DOHH2 (cell line): ENCODE data around the gene ROPN1B.
"Not testable (repeated sequence)": the region's sequence is repeated elsewhere in the genome, so short reads cannot be mapped to it uniquely, and the experiment has no call there.

ENCODE experiments used
- H3F3A ChIP-seq: fragments of 200-600 bp; sonication (generic), shearing (Covaris generic); 2 replicates; pipeline ENCODE4 v1.6.0; 2016; ENCODE audit warnings: antibody characterized with exemption, mild to moderate bottlenecking; ENCODE audit not compliant: control insufficient read depth, insufficient read depth
- H3K27ac ChIP-seq: fragments of 200-600 bp; sonication (generic); 2 replicates; pipeline ENCODE4 v1.5.1; 2014; ENCODE audit warnings: low read depth, mild to moderate bottlenecking, low read length, moderate library complexity
- H3K27me3 ChIP-seq: fragments of 200-600 bp; sonication (generic); 2 replicates; pipeline ENCODE4 v1.6.1; 2014; ENCODE audit warnings: mild to moderate bottlenecking, low read length, mixed read lengths; ENCODE audit not compliant: control insufficient read depth
- H3K36me3 ChIP-seq: fragments of 200-600 bp; sonication (generic); 2 replicates; pipeline ENCODE4 v1.6.1; 2014; ENCODE audit warnings: mild to moderate bottlenecking, low read length, moderate library complexity, mixed read lengths; ENCODE audit not compliant: control insufficient read depth
- H3K4me1 ChIP-seq: fragments of 200-600 bp; sonication (generic); 2 replicates; pipeline ENCODE4 v1.6.1; 2014; ENCODE audit warnings: mild to moderate bottlenecking, low read length, mixed read lengths; ENCODE audit not compliant: control insufficient read depth
- H3K4me2 ChIP-seq: fragments of 200-600 bp; sonication (generic); 2 replicates; pipeline ENCODE4 v1.6.0; 2014; ENCODE audit warnings: mild to moderate bottlenecking, low read length, moderate library complexity
- H3K4me3 ChIP-seq: fragments of 200-600 bp; sonication (generic); 2 replicates; pipeline ENCODE4 v1.5.1; 2014; ENCODE audit warnings: mild to moderate bottlenecking, low read length, mixed read lengths
- H3K79me2 ChIP-seq: fragments of 200-600 bp; sonication (generic); 2 replicates; pipeline ENCODE4 v1.6.1; 2014; ENCODE audit warnings: mild to moderate bottlenecking, low read length, mixed read lengths; ENCODE audit not compliant: control insufficient read depth
- H3K9me2 ChIP-seq: fragments of 200-600 bp; sonication (generic); replicated peaks from 2 replicates; pipeline ENCODE4 v1.6.1; 2014; ENCODE audit warnings: mild to moderate bottlenecking, low read length, mixed read lengths; ENCODE audit not compliant: control insufficient read depth
- H3K9me3 ChIP-seq: fragments of 200-600 bp; sonication (generic); 2 replicates; pipeline ENCODE4 v1.6.1; 2014; ENCODE audit warnings: antibody characterized with exemption, low read length, mixed read lengths; ENCODE audit not compliant: control insufficient read depth, insufficient read depth
- H4K20me1 ChIP-seq: fragments of 200-600 bp; sonication (generic); 2 replicates; pipeline ENCODE4 v1.6.0; 2014; ENCODE audit warnings: low read depth, mild to moderate bottlenecking, antibody characterized with exemption, low read length, moderate library complexity; ENCODE audit not compliant: control insufficient read depth, insufficient read depth
- EZH2phosphoT487 ChIP-seq: fragments of 200-600 bp; sonication (generic); IDR thresholded peaks from 2 replicates; pipeline ENCODE4 v1.6.1; 2017; ENCODE audit warnings: borderline replicate concordance, mild to moderate bottlenecking, antibody characterized with exemption, low read length, moderate library complexity, mixed read lengths
- TF ChIP-seq, protein P1 (sequence below): fragments of 200-600 bp; sonication (generic); IDR thresholded peaks from one replicate; pipeline ENCODE4 v1.5.1; 2014; ENCODE audit warnings: antibody characterized with exemption, mild to moderate bottlenecking, low read depth, low read length; ENCODE audit not compliant: poor library complexity, severe bottlenecking

ROPN1B gene

DNA sequence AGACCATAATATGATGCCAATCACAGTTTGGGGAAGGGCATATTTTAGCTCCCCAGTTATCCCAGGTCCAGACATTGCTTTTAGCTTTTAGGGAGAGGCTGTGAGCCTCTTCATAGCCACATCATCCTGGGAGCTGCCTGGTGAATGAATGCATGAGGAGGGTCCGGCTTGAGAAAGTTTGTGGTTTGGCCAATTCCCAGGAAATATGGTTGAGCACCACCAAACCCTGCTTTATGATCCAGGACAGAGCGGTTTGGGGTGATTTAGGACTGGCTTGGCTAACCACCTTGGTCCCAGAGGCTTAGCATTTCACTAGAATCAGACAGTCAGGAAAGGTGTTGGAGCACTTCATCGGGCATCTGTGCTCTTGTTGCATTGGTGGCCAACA is 7.0 kb downstream of the ROPN1B start:
- not testable (repeated sequence) for H3K4me3 ChIP-seq, H3K79me2 ChIP-seq, H3K9me2 ChIP-seq, H3K27ac ChIP-seq, H3K4me2 ChIP-seq, H3K9me3 ChIP-seq, H3F3A ChIP-seq, H3K36me3 ChIP-seq, H4K20me1 ChIP-seq, H3K4me1 ChIP-seq
- peaks cover 12% of the 10 kb centered on the region for H3K27me3 ChIP-seq

DNA sequence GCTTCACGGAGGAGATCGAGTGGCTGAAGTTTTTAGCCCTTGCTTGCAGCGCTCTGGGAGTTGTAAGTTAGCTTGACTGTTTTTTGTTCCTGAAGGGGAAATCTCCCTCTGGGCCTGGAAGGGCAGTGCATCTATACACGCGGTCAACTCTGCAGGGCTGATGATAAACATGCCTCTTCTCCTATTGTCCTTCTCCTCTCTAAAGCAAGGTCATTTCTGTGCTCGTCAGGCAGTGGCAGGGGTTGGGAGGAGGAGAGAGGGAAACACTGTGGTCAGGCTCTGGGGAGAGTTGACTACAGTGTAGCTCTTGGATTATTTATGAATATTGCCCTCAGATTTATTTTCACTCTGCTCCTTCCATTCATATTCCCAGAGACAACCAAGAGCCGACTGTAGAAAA is 8.1 kb downstream of the ROPN1B start:
- H3K9me3 ChIP-seq, H3K79me2 ChIP-seq, H4K20me1 ChIP-seq, H3K4me2 ChIP-seq, H3K4me1 ChIP-seq, H3K4me3 ChIP-seq, H3K9me2 ChIP-seq, H3K27ac ChIP-seq, H3F3A ChIP-seq, H3K36me3 ChIP-seq, H3K27me3 ChIP-seq: not testable (repeated sequence)

DNA sequence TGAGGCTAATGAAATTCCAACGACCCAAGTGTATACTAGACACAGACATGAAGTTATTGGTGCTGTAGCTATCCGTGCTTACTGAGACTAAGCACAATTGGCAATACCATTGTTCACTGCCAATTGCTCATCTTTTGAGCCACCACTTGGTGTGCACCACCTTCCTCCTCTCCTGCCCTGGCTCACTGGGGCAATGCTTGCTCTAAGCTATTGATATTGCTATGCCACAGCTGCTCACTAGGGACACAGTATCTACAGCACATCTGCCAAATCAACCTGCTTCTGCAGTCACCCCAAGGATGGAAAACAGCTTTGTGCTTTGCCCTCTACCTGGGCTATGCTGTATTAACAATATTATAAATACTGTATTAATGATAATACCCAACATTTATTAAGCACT is 16.0 kb downstream of the ROPN1B start:
- not testable (repeated sequence) for H3K4me3 ChIP-seq, H3K27ac ChIP-seq, H3K9me3 ChIP-seq, H4K20me1 ChIP-seq, H3K27me3 ChIP-seq, H3K4me2 ChIP-seq, H3K36me3 ChIP-seq, H3K9me2 ChIP-seq, H3F3A ChIP-seq, H3K4me1 ChIP-seq
- H3K79me2 ChIP-seq, result peaks cover 18% of the 10 kb centered on the region

DNA sequence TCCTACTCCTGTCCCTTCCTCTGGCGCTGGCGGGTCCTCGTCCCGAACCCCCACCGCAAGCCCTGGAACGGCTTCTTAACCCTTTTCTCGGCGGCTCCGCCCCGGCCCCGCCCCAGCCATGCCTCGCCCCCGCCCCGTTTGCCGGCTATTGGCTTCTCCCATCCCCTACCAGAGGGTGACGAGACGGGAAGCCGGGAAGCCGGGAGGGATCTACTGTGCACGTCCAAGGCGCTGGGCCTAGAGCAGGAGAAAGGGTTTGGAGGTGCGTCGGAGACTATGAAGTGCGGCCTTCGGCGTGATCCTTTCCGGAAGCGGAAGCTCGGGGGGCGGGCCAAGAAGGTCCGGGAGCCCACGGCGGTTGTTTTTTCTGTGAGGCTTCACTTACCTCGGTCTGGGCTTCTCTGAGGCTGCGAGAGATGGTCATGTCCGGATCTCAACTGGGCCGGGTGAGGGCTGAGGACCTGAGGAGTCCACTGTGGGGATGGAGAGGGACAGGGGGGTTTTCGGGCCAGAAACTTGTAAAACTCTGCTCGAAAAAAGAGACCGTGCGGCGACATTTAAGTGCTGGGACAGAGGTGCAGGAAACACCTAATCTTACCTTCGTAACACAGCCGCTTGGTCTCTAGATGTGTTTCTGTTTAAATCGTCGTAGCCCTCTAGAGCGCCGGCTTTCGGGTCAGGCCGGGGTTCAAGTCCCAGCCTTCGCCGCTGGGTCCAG is 21.4 kb downstream of the ROPN1B start:
- Histone ChIP-seq H3K9me3 (no peaks in the 10 kb centered on the region), H3K27ac (peak overlapping the region; percentile 56), H3K36me3 (no peaks in the 10 kb centered on the region), H3K79me2 (peaks cover 24% of the 10 kb centered on the region), H3K4me2 (peak overlapping the region; percentile 74), H3K9me2 (no peaks in the 10 kb centered on the region), H4K20me1 (no peaks in the 10 kb centered on the region), H3K27me3 (no peaks in the 10 kb centered on the region), H3K4me1 (peaks cover 29% of the 10 kb centered on the region), H3F3A (no peaks in the 10 kb centered on the region), H3K4me3 (peak overlapping the region; percentile 79)
- TF ChIP-seq EZH2phosphoT487, result no peak
- TF ChIP-seq, protein P1, sequence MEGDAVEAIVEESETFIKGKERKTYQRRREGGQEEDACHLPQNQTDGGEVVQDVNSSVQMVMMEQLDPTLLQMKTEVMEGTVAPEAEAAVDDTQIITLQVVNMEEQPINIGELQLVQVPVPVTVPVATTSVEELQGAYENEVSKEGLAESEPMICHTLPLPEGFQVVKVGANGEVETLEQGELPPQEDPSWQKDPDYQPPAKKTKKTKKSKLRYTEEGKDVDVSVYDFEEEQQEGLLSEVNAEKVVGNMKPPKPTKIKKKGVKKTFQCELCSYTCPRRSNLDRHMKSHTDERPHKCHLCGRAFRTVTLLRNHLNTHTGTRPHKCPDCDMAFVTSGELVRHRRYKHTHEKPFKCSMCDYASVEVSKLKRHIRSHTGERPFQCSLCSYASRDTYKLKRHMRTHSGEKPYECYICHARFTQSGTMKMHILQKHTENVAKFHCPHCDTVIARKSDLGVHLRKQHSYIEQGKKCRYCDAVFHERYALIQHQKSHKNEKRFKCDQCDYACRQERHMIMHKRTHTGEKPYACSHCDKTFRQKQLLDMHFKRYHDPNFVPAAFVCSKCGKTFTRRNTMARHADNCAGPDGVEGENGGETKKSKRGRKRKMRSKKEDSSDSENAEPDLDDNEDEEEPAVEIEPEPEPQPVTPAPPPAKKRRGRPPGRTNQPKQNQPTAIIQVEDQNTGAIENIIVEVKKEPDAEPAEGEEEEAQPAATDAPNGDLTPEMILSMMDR, result no peak

DNA sequence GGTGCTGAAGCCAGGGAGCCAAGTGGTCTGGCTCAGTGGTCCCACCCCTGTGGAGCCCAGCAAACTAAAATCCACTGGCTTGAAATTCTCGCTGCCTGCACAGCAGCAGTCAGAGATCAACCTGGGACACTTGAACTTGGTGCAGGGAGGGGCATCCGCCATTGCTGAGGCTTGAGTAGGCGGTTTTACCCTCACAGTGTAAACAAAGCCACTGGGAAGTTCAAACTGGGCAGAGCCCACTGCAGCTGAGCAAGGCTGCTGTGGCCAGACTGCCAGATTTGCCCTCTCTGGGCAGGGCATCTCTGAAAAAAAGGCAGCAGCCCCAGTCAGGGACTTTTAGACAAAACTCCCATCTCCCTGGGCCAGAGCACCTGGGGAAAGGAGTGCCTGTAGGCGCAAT is 27.8 kb downstream of the ROPN1B start:
- peaks cover 10% of the 10 kb centered on the region for H3K4me1 ChIP-seq
- not testable (repeated sequence) for H4K20me1 ChIP-seq, H3K4me3 ChIP-seq, H3K27me3 ChIP-seq, H3K27ac ChIP-seq, H3K79me2 ChIP-seq, H3K4me2 ChIP-seq, H3K9me3 ChIP-seq, H3K36me3 ChIP-seq, H3F3A ChIP-seq, H3K9me2 ChIP-seq
